ENCODE measurements around the gene FAM98B.

FAM98B gene

DNA sequence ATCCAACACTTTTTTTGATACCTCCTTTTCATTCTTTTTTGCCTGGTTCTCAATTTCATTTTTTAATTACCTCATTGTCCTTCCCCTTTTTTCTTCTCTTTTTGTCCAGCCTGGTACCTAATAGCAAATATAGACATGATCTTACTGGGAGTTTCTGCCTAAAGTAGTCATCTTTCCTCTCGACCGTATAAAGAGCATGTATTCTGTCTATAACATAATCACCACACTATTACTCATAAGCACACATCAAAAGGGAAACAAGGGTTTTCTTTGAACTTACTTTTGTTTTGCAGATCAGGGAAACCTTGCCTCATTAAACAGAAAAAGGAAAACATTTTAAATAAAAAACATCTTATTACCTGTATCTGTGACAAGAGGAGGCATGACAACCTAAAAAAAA is 33.0 kb downstream of the FAM98B start:
- Histone ChIP-seq H3K27me3 (no peaks in the 10 kb centered on the region), H3K9ac (no peak overlapping the region), H3K9me3 (replicated peaks in 1 of 11) (no peaks in the 10 kb centered on the region), H3K4me2 (peak overlapping the region in 3 of 11 experiments; percentile 3 to 13 (median 5); a peak in 3 of 22 replicates), H3K4me3 (no peak overlapping the region), H4K20me1 (no peaks in the 10 kb centered on the region), H3K27ac (no peak overlapping the region), H3K4me1 (peaks cover 4 to 20% (median 8%) of the 10 kb centered on the region in 10 experiments; a peak in 11 of 20 replicates), H3K36me3 (peaks cover 11 to 74% (median 45%) of the 10 kb centered on the region in 11 experiments; a peak in 20 of 22 replicates)
- TF ChIP-seq Cebpa-rat (IDR thresholded peaks at IDR 0.05): no peak

DNA sequence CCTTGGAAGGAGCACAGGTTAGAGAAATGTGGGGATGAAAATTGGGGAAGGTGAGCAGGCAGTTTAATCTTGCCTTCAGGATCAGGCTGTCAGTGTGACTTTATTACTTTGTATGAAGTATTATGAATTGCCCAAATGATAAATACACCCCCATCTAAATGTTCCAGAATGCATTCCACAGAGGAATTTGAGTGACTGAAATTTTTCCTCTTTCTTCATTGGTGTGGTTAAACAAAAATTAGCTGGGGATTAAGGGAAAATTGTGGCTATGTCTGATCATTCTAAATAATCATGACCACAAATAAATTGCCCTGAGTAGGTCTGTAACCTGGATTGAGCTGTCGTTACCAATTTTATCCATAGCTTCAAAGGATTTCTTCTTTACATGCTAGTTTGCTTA is 33.5 kb downstream of the FAM98B start:
- TF ChIP-seq Cebpa-rat (IDR thresholded peaks at IDR 0.05): no peak
- H3K36me3 ChIP-seq: peaks cover 6 to 69% (median 42%) of the 10 kb centered on the region in 11 experiments; a peak in 19 of 22 replicates

DNA sequence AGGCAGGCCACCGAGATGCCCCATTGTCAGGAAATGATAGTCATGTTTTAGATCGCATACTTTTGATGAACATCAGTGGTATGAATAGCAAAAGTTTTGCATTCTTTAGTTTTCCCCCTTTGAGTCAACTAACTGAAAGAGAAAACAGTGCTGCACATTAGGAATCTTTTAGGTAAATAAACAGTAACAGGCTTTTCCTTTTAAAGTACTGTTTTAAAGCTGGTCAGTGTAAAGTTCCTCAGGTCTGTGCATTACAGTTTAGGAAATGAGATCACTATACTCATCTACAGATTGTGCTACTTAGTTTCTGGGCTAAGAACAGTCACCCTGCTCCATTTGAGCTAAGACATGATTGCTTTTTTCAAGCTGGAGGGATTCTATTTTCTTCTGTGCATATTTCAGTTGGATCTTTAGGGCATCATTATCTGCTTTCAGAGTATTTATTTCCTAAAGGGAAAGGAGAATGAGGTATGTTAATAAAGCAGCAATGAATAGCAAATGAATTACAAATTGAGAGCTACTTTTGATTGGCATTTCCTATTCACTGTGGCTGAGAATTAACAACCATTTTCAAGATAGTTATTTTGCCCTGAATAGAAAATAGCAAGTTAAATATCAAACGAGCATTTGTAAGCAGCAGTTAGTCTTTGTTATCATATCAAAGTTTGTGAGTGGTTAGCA is 36.5 kb downstream of the FAM98B start:
- Histone ChIP-seq H3K4me2 (no peak overlapping the region), H3K27me3 (no peaks in the 10 kb centered on the region), H3K4me1 (peaks cover 0 to 11% (median 5%) of the 10 kb centered on the region in 10 experiments; a peak in 10 of 20 replicates), H3K4me3 (no peak overlapping the region), H3K27ac (no peak overlapping the region), H4K20me1 (no peaks in the 10 kb centered on the region), H3K9me3 (replicated peaks in 1 of 11) (no peaks in the 10 kb centered on the region), H3K9ac (no peak overlapping the region), H3K36me3 (peaks cover 4 to 66% (median 33%) of the 10 kb centered on the region in 11 experiments; a peak in 17 of 22 replicates)
- no peak for TF ChIP-seq Cebpa-rat (IDR thresholded peaks at IDR 0.05)

More for the DNA sequence above, 33.5 kb downstream of the FAM98B start:
- H3K9ac ChIP-seq: no peak overlapping the region
- no peak overlapping the region for H3K27ac ChIP-seq
- H4K20me1 ChIP-seq: no peaks in the 10 kb centered on the region
- H3K4me3 ChIP-seq: no peak overlapping the region
- H3K27me3 ChIP-seq: no peaks in the 10 kb centered on the region
- peaks cover 0 to 15% (median 5%) of the 10 kb centered on the region in 10 experiments; a peak in 11 of 20 replicates for H3K4me1 ChIP-seq
- peak overlapping the region in 1 of 11 experiments; percentile 3; a peak in 1 of 22 replicates for H3K4me2 ChIP-seq
- H3K9me3 ChIP-seq (replicated peaks in 1 of 11): no peaks in the 10 kb centered on the region

DNA sequence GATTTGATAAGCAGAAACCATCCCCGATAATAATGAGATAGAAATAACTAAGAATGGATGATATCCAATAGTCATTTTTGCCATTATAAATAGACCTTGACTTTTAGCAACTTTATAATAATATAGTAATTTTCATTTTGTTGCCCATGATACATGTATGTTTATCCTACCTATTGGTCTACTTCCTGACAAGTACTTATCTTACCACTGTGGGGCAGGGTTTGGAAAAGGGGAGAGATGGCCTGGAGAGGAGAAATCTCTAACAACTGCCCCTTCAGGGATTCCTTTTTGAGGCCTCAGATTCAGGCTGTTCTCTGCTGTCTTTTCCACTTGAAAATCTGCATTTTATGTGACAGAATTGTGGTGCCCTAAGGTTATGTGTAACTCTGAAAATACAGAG is 42.2 kb downstream of the FAM98B start:
- no peak overlapping the region for H3K4me3 ChIP-seq
- H3K4me2 ChIP-seq: no peak overlapping the region
- H3K27ac ChIP-seq: no peak overlapping the region
- H3K36me3 ChIP-seq: peaks cover 14 to 52% (median 29%) of the 10 kb centered on the region in 11 experiments; a peak in 20 of 22 replicates
- H4K20me1 ChIP-seq: no peaks in the 10 kb centered on the region
- H3K9me3 ChIP-seq (replicated peaks in 1 of 11): peaks cover 6 to 23% (median 11%) of the 10 kb centered on the region in 11 experiments; a peak in 17 of 22 replicates
- TF ChIP-seq Cebpa-rat (IDR thresholded peaks at IDR 0.05): no peak
- H3K27me3 ChIP-seq: no peaks in the 10 kb centered on the region
- H3K4me1 ChIP-seq: peaks cover 0 to 11% (median 0%) of the 10 kb centered on the region in 10 experiments; a peak in 4 of 20 replicates
- H3K9ac ChIP-seq: no peak overlapping the region

DNA sequence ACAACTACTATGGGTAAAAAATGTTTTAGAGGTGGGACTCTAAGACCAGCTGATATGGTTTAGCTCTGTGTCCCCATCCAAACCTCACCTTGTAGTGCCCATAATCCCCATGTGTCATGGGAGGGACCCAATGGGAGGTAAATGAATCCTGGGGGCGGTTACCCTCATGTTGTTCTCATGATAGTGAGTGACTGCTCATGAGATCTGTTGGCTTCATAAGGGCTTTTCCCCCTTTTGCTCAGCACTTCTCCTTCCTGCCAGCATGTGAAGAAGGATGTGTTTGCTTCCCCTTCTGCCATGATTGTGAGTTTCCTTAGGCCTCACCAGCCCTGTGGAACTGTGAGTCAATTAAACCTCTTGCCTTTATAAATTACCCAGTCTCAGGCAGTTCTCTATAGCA is 45.7 kb downstream of the FAM98B start:
- Histone ChIP-seq H3K4me2 (no peak overlapping the region), H3K36me3 (peaks cover 14 to 63% (median 38%) of the 10 kb centered on the region in 11 experiments; a peak in 20 of 22 replicates)

DNA sequence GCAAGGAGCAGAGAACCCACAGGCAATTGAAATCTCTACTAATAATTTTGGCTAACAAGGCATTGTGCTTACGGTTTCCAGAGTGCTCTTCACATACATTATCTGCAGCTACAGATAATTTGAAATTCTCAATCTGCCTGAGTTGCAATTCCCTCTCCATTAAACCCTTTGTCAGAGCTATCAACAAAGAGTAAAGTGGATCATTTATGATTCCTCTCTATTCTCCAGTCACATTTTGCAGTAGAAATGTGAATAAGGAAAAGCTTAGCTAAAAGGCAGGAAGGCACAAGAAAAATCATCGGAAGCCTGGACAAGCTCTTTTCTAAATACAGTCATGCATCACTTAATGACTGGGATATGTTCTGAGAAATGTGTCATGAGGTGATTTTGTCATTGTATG is 49.6 kb downstream of the FAM98B start:
- no peaks in the 10 kb centered on the region for H3K4me1 ChIP-seq
- no peak overlapping the region for H3K4me2 ChIP-seq
- H3K9me3 ChIP-seq (replicated peaks in 1 of 11): peaks cover 6 to 22% (median 11%) of the 10 kb centered on the region in 11 experiments; a peak in 17 of 22 replicates
- no peak overlapping the region for H3K4me3 ChIP-seq
- TF ChIP-seq Cebpa-rat (IDR thresholded peaks at IDR 0.05): no peak
- H3K27ac ChIP-seq: no peak overlapping the region
- H4K20me1 ChIP-seq: no peaks in the 10 kb centered on the region
- no peaks in the 10 kb centered on the region for H3K27me3 ChIP-seq
- peaks cover 14 to 89% (median 47%) of the 10 kb centered on the region in 11 experiments; a peak in 20 of 22 replicates for H3K36me3 ChIP-seq
- H3K9ac ChIP-seq: no peak overlapping the region

More for the DNA sequence above, 45.7 kb downstream of the FAM98B start:
- no peak overlapping the region for H3K27ac ChIP-seq
- no peaks in the 10 kb centered on the region for H4K20me1 ChIP-seq
- H3K27me3 ChIP-seq: no peaks in the 10 kb centered on the region
- no peaks in the 10 kb centered on the region for H3K4me1 ChIP-seq
- H3K9ac ChIP-seq: no peak overlapping the region
- H3K4me3 ChIP-seq: no peak overlapping the region; a peak in 1 of 20 replicates
- no peak for TF ChIP-seq Cebpa-rat (IDR thresholded peaks at IDR 0.05)
- H3K9me3 ChIP-seq (replicated peaks in 1 of 11): peaks cover 6 to 23% (median 11%) of the 10 kb centered on the region in 11 experiments; a peak in 17 of 22 replicates

DNA sequence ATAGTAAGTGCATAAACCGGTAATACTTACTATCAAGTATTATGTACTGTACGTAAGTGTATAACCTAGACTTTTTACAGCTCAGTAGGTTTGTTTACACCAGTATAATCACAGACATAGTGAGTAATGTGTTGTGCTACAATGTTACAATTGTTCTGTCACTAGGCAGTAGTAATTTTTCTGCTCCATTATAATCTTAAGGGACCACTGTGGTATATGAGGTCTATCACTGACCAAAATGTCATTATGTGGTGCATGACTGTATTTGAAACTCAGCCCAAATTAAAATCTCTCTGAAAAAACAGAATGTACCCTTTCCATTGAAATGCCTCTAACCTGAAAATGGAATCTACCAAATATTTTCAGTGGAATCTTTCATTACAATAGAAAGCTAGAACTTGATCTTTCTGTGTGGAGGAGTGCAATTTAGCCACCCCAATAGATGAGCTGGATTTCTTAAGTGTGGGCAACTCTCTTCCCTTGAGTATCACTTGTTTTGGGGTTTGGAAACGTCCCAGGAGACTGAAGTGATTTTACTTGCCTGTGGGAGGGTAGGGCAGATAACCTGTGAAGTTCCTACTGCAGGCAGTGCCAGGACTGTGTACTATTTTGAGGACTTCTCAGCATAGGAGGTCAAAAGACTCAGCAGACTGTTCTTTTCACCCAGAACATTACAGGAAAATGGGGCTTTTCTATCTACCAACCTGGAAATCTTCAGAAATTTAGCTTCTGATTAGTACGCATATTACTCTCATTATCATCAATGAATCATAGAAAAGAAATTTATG is 50.9 kb downstream of the FAM98B start:
- Histone ChIP-seq H3K4me3 (no peak overlapping the region), H3K4me1 (no peaks in the 10 kb centered on the region), H4K20me1 (no peaks in the 10 kb centered on the region), H3K27ac (no peak overlapping the region), H3K36me3 (peaks cover 4 to 80% (median 33%) of the 10 kb centered on the region in 11 experiments; a peak in 17 of 22 replicates), H3K27me3 (no peaks in the 10 kb centered on the region), H3K9me3 (replicated peaks in 1 of 11) (peaks cover 1 to 8% (median 2%) of the 10 kb centered on the region in 11 experiments; a peak in 16 of 22 replicates), H3K9ac (no peak overlapping the region), H3K4me2 (no peak overlapping the region)
- no peak for TF ChIP-seq Cebpa-rat (IDR thresholded peaks at IDR 0.05)

DNA sequence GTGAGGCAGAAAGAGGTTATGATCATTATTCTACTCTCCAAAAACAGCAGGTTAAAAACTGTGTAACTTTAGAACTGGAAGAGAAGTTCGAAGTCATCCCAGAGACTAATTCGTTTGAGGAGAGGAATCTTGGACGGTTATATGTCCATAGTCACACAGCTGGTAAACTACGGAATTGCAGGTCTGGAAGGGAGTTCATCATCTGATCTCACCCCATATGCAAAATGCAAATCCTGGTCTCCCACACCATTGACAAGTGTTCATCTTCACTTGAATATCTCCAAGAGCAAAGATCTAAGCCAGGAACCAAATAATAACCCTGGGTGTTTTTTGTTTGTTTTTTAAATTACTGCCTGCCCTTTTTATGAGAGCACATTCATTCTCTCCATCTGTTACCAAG is 53.1 kb downstream of the FAM98B start:
- no peaks in the 10 kb centered on the region for H3K9me3 ChIP-seq (replicated peaks in 1 of 11)
- H4K20me1 ChIP-seq: no peaks in the 10 kb centered on the region
- no peaks in the 10 kb centered on the region for H3K4me1 ChIP-seq
- no peak overlapping the region for H3K9ac ChIP-seq
- no peak overlapping the region for H3K27ac ChIP-seq
- no peak for TF ChIP-seq Cebpa-rat (IDR thresholded peaks at IDR 0.05)
- no peak overlapping the region for H3K4me2 ChIP-seq
- no peak overlapping the region for H3K4me3 ChIP-seq
- no peaks in the 10 kb centered on the region for H3K27me3 ChIP-seq
- H3K36me3 ChIP-seq: peaks cover 0 to 77% (median 29%) of the 10 kb centered on the region in 11 experiments; a peak in 13 of 22 replicates

DNA sequence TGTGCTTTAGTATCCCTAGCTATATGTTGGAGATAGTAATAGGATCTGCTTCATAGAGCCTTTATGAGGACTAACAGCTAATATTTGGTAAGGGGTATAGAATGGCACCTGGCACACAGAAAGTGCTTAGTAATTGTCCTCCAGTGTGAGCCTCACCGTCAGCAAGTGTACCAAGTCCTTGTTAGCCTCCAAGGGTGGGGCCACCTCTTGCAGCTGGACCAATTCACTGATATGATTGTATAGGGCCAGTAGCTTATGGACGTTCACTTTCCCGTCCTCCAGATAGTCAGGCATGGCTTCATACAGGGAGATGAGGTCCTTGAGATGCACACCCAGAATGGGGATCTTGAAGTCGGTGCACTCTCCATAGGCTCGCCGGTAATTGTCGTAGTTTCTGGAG is 53.6 kb downstream of the FAM98B start:
- H3K4me2 ChIP-seq: no peak overlapping the region
- no peaks in the 10 kb centered on the region for H3K4me1 ChIP-seq
- H3K9ac ChIP-seq: no peak overlapping the region
- no peak overlapping the region for H3K4me3 ChIP-seq
- H3K36me3 ChIP-seq: peaks cover 0 to 77% (median 27%) of the 10 kb centered on the region in 11 experiments; a peak in 13 of 22 replicates
- TF ChIP-seq Cebpa-rat (IDR thresholded peaks at IDR 0.05): no peak
- H3K27ac ChIP-seq: no peak overlapping the region
- no peaks in the 10 kb centered on the region for H3K27me3 ChIP-seq
- no peaks in the 10 kb centered on the region for H3K9me3 ChIP-seq (replicated peaks in 1 of 11)
- H4K20me1 ChIP-seq: no peaks in the 10 kb centered on the region

Measured in BLaER1 treated with 17β-estradiol and CSF1 and Interleukin-3, amounts not matched to agents 10 nM and 100 nM (cell line).